Measurements from ENCODE around the gene CST7.

CST7 gene

DNA sequence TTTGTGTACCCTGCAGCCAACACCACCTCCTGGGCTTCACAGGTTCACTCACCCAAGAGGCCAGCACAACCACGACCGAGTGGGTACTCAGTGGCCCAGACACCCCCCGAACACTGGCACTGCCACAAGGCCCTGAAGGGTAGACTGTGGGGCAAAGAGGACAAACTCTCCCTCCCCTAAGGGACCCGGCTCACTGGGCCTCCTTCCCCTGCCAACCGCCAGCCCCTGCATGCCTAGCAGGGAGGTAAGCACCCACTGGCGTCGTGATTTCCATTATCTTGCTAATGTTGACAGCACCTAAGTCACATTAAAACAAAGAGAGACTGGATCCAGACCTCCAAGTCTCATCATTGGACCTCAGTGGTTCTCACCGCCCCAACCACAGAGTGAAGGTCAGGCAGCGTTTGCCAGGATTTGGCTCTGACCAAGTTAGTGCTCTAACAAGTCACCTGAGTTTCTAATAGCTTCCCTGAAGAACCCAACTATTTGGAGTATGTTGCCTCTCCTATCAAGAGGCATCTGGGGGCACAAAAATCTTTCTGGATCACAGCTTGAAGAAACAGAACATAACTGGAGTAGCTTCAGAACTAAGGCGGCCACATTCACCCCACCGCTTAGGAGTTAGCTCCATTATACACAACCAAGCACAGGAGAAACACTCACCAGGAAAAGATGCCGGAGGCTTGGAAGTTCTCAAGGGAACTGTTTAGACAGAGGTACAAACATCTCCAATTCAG, 57.5 kb downstream of the CST7 start:
- no peak for DNase-seq

GRCh38 chr20:25007491-25008305, 58.6 kb downstream of the CST7 start:
- no peak for DNase-seq

DNA sequence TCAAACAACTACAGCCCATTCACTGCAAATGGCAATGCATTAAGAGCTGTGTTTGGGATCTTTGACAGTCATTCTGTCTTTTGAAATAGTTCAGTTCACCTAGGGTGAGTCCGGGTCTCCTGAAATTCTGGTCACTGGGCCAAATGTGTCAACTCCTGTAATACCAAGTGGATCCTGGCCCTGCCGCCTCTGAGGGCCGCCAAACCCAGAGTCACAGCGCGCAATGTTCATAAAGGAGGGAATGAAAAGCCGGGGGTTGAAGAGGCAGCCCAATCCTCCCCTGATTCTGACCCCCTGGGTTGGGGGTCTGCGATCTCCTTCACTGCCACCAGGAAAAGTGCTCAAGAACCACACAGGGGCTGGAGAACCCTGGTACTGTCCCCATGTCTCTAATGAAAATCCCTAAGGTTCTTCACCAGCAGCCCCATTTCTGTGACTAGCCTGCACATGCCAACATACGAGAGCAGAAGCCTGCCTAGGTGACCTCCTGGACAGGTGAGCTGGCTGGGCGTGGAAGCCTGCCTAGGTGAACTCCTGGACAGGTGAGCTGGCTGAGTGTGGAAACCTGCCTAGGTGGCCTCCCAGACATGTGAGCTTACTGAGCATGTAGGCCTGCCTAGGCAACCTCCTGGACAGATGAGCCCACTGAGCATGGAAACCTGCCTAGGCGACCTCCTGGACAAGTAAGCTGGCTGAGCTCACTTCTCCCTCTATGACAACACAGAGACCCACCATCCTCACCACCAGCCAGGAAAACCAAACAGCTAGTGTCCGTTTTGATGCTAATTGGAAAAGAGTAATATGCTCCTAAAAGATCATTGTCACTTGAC, 59.5 kb downstream of the CST7 start:
- DNase-seq: no peak

All from CD4-positive, alpha-beta T cell treated with Interleukin-6 for 4 hours (primary cell).